ENCODE measurements around the gene CAMK1.
A peak's percentile ranks its signal among the peaks of the same experiment; 100 is the strongest.

CAMK1 gene

DNA sequence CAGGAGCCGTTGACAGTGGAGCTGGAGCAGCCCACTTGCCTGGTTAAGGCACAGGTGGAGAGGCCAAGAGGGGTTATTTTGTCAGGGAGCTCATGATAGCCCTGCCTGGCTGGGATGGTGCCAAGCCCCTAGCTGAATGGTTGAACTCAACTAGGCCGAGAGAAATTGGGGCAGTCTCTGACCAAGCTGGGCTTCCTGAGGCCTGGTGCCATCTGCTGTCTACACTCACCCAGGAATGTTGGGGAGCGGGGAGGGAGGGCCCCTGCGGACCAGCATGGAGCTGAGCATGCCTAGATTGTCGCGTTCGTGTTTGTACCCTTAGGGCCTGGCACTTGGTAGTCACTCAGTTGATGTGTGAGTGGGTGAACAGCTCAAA, 37.0 kb downstream of the CAMK1 start:
- no peak for DNase-seq

GRCh38 chr3:9732080-9732739, 37.5 kb downstream of the CAMK1 start:
- peak in 3 of 5 donors; percentile 26 to 37 (median 35) for DNase-seq

- peak; percentile 99 to 100 (median 100) for DNase-seq
Measured at GRCh38 chr3:9731206-9732079, 38.3 kb downstream of the CAMK1 start, which contains the start of gene BRPF1. TSS of gene BRPF1 (plus strand) at chr3:9731735. CDS start at chr3:9734141, 2,406 bp downstream.

DNA sequence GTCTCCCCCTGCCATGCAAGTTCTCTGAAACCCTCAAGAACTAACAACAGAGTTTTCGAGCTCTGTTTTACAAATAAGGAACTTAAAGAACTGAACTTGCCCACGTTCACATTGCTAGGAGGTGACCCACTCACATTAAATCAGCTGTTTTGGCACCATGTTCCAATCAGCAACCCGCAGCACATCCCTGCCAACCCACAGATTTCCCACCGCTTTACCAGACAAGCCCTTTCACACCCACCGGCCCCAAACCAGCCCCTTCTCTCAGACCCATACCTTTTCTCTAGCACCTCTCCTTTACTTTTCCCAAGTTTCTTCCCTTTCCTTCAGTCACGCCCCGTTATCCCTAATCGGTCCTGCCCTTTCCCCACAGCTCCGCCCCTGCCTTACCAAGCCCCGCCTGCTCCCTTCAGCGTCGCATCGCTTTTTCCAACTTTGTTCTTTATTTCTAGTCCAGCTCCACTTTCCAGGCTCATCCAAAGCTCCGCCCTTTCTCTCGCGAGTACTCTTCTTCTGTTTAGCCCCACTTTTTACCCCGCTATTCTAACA, 39.0 kb downstream of the CAMK1 start:
- DNase-seq = no peak

- DNase-seq = no peak
Measured at GRCh38 chr3:9729419-9729818, 40.3 kb downstream of the CAMK1 start.

GRCh38 chr3:9727743-9728142, 42.0 kb downstream of the CAMK1 start:
- DNase-seq = no peak

GRCh38 chr3:9727041-9727595, 42.6 kb downstream of the CAMK1 start:
- peak in 3 of 5 donors; percentile 37 to 79 (median 55) for DNase-seq

DNA sequence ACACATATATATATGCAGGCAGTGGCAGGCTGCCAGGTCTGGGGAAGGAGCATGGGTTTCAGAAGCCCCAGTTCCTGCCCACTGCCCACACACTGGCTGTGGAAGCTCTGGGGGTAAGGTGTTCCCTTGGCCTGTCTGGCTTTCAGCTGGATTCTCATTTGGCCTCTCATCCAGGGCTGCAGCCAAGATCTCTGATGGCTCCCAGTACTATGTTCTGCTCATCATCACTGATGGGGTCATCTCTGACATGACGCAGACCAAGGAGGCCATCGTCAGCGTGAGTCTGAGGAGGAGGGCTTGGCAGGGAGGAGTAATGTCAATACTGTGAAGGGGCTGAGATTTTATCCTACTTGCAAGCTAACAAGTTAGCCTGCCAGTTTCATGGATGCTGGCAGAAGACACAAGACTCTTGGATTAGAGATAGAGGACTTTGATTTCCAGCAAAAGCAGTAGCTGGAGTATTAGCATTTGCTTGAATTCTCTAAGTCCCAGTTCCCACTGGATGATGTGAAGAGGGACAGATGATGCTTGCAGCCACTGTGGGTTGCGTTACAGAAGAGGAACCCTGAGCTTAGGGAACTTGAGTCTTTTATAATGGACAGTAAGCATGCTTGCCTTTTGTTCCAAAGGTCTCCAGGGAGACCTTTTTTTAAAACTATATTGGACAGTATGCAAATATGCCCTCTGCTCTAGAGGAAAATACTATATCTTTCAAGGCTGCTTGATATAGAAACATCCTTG, 43.8 kb downstream of the CAMK1 start:
- no peak for DNase-seq

DNA sequence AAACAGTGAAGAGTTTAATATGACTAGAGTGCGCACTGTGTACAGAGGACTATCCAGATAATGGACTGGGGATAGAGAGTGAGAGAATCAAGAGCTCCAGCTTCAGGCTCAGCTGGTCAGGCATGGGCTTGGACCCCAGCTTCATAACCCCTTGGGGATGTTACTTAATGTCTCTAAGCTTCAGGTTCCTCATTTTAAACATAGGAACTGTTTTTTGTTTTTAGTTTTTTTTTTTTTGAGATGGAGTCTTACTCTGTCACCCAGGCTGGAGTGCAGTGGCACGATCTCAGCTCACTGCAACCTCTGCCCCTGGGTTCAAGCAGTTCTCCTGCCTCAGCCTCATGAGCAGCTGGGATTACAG, 48.1 kb downstream of the CAMK1 start:
- no peak for DNase-seq

DNA sequence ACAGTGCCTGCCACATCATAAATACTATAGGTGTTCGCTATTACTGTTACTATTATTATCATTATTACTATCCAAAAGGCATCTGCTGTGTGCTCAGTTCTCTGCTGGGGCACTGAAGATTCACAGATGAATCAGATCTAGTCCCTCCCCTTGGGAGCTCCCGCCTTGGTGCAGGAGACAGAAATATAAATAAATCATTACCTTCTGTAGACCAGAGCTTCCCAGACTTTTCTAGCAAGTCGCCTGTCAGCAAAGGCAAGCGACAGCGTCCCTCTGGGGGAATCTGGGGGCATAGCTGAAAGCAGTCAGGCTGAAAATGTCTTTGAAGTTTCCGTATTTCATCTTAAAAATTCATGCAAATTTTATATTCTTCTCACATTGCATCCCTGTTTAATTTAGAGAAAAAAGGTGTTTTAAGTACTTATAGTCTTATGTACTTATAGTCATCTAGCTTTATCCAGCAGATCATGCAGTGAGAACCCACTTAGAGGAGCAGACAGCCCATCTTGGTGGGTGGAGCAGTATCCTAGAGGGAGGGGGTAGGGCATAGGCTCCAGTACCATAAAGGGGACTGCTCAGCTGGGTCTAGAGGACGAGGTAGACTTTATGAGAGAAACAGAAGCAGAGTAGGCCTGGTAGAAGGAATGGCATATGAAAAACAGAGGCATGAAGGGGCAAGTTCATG, 48.6 kb downstream of the CAMK1 start:
- DNase-seq = no peak

- DNase-seq = no peak
Measured at GRCh38 chr3:9718118-9718517, 51.6 kb downstream of the CAMK1 start.

DNA sequence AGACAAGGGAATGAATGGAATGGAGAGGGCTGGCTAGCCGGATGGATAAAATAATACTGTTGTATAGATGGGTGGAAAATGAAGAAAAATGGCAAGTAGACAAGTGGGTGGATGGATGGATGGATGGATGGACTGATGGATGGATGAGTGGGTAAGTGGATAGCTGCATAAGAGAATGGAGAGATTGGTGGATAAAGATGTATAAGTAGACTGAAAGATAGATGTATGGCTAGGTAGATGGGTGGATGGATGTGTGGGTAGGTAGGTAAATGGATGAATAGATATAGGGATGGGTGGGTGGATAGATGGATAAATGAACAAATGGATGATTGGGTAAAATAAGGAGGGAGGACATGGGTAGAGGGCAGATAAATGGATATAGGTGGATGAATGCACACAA, 52.2 kb downstream of the CAMK1 start:
- DNase-seq = no peak

DNA sequence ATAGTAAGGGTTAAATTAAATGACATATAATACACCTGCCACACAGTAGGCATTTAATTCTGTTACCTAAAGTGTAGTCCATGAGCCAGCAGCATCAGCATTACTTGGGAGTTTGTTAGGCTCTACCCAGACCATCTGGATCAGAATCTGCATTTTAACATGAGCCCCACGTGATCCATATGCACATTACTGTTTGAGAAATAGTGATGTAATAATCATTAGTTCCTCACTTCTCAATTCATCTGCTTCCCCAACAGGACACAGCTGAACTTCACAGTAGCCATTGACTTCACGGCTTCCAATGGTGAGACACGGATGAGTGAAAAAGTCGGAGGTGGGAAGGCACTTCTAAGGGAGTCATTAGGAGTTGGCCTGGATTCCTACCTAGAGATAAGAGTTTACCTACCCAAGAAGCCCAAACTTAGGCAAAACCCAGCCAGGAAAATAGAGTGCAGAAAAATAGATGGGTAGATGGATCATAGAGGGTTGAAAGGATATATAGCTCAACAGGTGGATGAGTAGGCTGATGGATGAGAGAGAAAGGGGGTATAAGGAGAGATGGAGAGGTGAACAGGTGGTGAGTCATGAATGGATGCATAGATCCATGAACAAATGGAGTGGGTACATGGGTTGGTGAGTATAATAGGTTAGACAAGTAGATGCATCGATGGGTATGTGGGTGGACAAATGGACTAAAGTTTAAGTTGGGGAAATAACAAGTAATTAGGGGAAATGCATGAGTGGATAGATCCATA, 52.8 kb downstream of the CAMK1 start:
- no peak for DNase-seq

DNA sequence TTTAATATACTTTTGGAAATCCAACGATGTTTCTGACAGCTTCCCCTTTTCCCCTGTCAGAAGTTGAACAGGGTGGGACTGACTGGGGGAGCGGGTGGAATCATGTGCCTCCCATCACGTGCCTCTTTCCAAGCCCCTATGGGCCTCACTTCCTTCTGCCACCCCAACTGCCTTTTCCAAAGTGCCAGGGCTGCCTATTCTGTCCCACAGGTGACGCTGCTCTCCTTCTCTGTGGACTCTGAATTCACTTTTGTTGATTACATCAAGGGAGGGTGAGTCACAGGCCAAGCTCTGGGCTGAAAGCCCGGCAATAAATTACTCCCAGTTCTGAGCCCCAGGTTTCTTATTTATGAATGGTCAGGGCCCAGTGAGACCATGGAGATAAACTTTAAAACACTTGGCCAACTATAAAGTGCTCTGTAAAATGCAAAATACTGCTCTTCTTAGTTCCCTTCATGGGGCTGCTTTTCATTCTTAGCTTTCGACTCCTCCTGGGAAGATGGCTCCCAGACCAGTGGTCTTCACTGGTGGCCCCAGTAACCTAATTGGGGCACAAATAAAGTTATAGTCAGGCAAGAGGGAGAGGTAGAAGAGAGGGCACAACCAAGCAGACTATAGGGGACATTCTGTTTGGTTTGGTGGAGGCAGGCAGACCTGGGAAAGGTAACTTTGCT, 53.8 kb downstream of the CAMK1 start:
- DNase-seq = peak in 1 of 5 donors; percentile 18

- DNase-seq = no peak
Measured at GRCh38 chr3:9715136-9715535, 54.6 kb downstream of the CAMK1 start.

GRCh38 chr3:9713142-9713541, 56.6 kb downstream of the CAMK1 start:
- DNase-seq = no peak

- no peak for DNase-seq
Measured at GRCh38 chr3:9712415-9712814, 57.3 kb downstream of the CAMK1 start.

DNA sequence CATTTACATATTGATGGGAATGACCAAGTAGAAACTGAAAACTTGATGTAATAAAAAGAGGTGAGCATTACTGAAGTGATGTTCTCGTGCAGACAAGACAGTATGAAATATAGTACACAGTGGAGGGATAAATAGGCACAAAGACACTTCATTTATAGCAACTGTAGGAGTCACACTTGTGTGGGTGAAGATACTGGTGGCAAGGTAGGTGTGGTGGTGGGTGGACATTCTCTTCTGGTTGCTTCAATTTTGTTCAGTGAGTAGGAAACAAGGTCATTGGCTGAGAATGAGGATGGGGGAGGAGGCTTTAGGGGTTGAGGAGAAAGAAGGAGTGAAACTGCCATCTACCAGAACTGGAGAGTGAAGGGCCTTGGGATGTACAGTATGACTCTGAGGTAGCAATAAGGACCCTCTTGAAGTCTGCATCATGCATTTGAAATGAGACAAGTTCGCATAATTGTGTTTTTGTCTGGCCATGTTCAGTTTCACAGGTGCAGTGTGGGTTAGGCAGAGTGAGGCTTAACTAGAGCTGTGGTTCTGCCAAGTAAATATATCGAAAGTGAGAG, 59.5 kb downstream of the CAMK1 start:
- DNase-seq = no peak
